GM18517 (cell line): Measurements from ENCODE around the gene KIRREL1.

Experiments
- ATAC-seq: cut with Tn5 transposase; IDR thresholded peaks from one replicate; pipeline ENCODE4 v1.9.1; 2021; ENCODE audit warnings: mild to moderate bottlenecking, moderate library complexity; ENCODE audit not compliant: unreplicated experiment

KIRREL1 gene

GRCh38 chr1:158062174-158062573 lies 68.7 kb downstream of the KIRREL1 start:
- ATAC-seq: no peak

- no peak for ATAC-seq
Observed at GRCh38 chr1:158067662-158068061, 74.2 kb downstream of the KIRREL1 start.

- no peak for ATAC-seq
Observed at GRCh38 chr1:158068918-158069317, 75.5 kb downstream of the KIRREL1 start.

- no peak for ATAC-seq
Observed at GRCh38 chr1:158071138-158071537, 77.7 kb downstream of the KIRREL1 start.

GRCh38 chr1:158075078-158075477 lies 81.6 kb downstream of the KIRREL1 start:
- no peak for ATAC-seq

GRCh38 chr1:158076441-158076840 lies 83.0 kb downstream of the KIRREL1 start:
- ATAC-seq: no peak

GRCh38 chr1:158077411-158078256 lies 84.2 kb downstream of the KIRREL1 start:
- no peak for ATAC-seq

GRCh38 chr1:158078569-158079080 lies 85.2 kb downstream of the KIRREL1 start:
- no peak for ATAC-seq

- ATAC-seq: no peak
Observed at GRCh38 chr1:158080066-158080465, 86.6 kb downstream of the KIRREL1 start.

GRCh38 chr1:158084336-158084735 lies 90.9 kb downstream of the KIRREL1 start:
- no peak for ATAC-seq

- no peak for ATAC-seq
Observed at GRCh38 chr1:158084747-158085146, 91.3 kb downstream of the KIRREL1 start.

- ATAC-seq: no peak
Observed at GRCh38 chr1:158087320-158087927, 94.0 kb downstream of the KIRREL1 start.

- no peak for ATAC-seq
Observed at GRCh38 chr1:158089476-158089875, 96.0 kb downstream of the KIRREL1 start.

GRCh38 chr1:158089925-158090637 lies 96.6 kb downstream of the KIRREL1 start:
- no peak for ATAC-seq

- no peak for ATAC-seq
Observed at GRCh38 chr1:158093376-158093775, 99.9 kb downstream of the KIRREL1 start.

- no peak for ATAC-seq
Observed at GRCh38 chr1:158094571-158094970, 101.1 kb downstream of the KIRREL1 start.

- no peak for ATAC-seq
Observed at GRCh38 chr1:158095737-158096335, 102.4 kb downstream of the KIRREL1 start.

- ATAC-seq: no peak
Observed at GRCh38 chr1:158098256-158098655, 104.8 kb downstream of the KIRREL1 start.

GRCh38 chr1:158099185-158099584 lies 105.7 kb downstream of the KIRREL1 start:
- ATAC-seq: no peak

GRCh38 chr1:158100498-158100897 lies 107.1 kb downstream of the KIRREL1 start:
- ATAC-seq: no peak

GRCh38 chr1:158101455-158101854 lies 108.0 kb downstream of the KIRREL1 start:
- no peak for ATAC-seq
